ENCODE data around the gene ZNF700. TPM values are rescaled to one million over a fixed set of nuclear protein-coding genes. Genes with fewer than 3 reads are reported as not detected.

ZNF700 gene
- total RNA-seq, 1 donor = 9.4 TPM

- no peak overlapping the region for H3K4me3 ChIP-seq (ENCODE audit: insufficient read depth, low read length)
Observed at GRCh38 chr19:11950312-11950711, 25.4 kb downstream of the ZNF700 start.

GRCh38 chr19:11963566-11964355 lies 38.9 kb downstream of the ZNF700 start:
- no peaks in the 10 kb centered on the region for H3K36me3 ChIP-seq (ENCODE audit: insufficient read depth, low read length)
- no peak overlapping the region for H2AFZ ChIP-seq (ENCODE audit: low read length)
- H3K79me2 ChIP-seq (ENCODE audit: insufficient read depth, low read length) = no peaks in the 10 kb centered on the region
- peak; percentile 84 for DNase-seq (ENCODE audit: insufficient read length, low spot score, missing footprints)
- H3K4me1 ChIP-seq (ENCODE audit: insufficient read depth, low read length) = peaks cover 8% of the 10 kb centered on the region
- H3K4me2 ChIP-seq (ENCODE audit: insufficient read depth, low read length) = peak overlapping the region; percentile 89
- H3K4me3 ChIP-seq (ENCODE audit: insufficient read depth, low read length) = peak overlapping the region; percentile 84
- no peaks in the 10 kb centered on the region for H4K20me1 ChIP-seq (ENCODE audit: insufficient read depth, low read length)
- TF ChIP-seq CTCF (IDR thresholded peaks at IDR 0.05; ENCODE audit: extremely low read depth, low read depth, low read length) = peak; percentile 75
- H3K27ac ChIP-seq (ENCODE audit: low read depth, low read length) = no peak overlapping the region
- no peaks in the 10 kb centered on the region for H3K9me3 ChIP-seq (ENCODE audit: low read depth, low read length)
- no peaks in the 10 kb centered on the region for H3K27me3 ChIP-seq (ENCODE audit: insufficient read depth, low read length)

More at GRCh38 chr19:11950312-11950711, 25.4 kb downstream of the ZNF700 start:
- peaks cover 40% of the 10 kb centered on the region for H3K36me3 ChIP-seq (ENCODE audit: insufficient read depth, low read length)
- peaks cover 11% of the 10 kb centered on the region for H3K79me2 ChIP-seq (ENCODE audit: insufficient read depth, low read length)
- no peaks in the 10 kb centered on the region for H4K20me1 ChIP-seq (ENCODE audit: insufficient read depth, low read length)
- DNase-seq (ENCODE audit: insufficient read length, low spot score, missing footprints) = no peak
- no peak overlapping the region for H3K4me2 ChIP-seq (ENCODE audit: insufficient read depth, low read length)
- H3K27me3 ChIP-seq (ENCODE audit: insufficient read depth, low read length) = no peaks in the 10 kb centered on the region
- no peaks in the 10 kb centered on the region for H3K4me1 ChIP-seq (ENCODE audit: insufficient read depth, low read length)
- peaks cover 61% of the 10 kb centered on the region for H3K9me3 ChIP-seq (ENCODE audit: low read depth, low read length)
- TF ChIP-seq CTCF (IDR thresholded peaks at IDR 0.05; ENCODE audit: extremely low read depth, low read depth, low read length) = no peak
- no peak overlapping the region for H2AFZ ChIP-seq (ENCODE audit: low read length)
- H3K27ac ChIP-seq (ENCODE audit: low read depth, low read length) = no peak overlapping the region

- H3K79me2 ChIP-seq (ENCODE audit: insufficient read depth, low read length) = no peaks in the 10 kb centered on the region
- DNase-seq (ENCODE audit: insufficient read length, low spot score, missing footprints) = no peak
- TF ChIP-seq CTCF (IDR thresholded peaks at IDR 0.05; ENCODE audit: extremely low read depth, low read depth, low read length) = peak; percentile 18
- peaks cover 8% of the 10 kb centered on the region for H3K4me1 ChIP-seq (ENCODE audit: insufficient read depth, low read length)
- no peaks in the 10 kb centered on the region for H4K20me1 ChIP-seq (ENCODE audit: insufficient read depth, low read length)
- H3K4me2 ChIP-seq (ENCODE audit: insufficient read depth, low read length) = peak overlapping the region; percentile 89
- peak overlapping the region; percentile 84 for H3K4me3 ChIP-seq (ENCODE audit: insufficient read depth, low read length)
- no peaks in the 10 kb centered on the region for H3K27me3 ChIP-seq (ENCODE audit: insufficient read depth, low read length)
- H3K27ac ChIP-seq (ENCODE audit: low read depth, low read length) = peak overlapping the region; percentile 66
- H2AFZ ChIP-seq (ENCODE audit: low read length) = peak overlapping the region; percentile 95
- H3K9me3 ChIP-seq (ENCODE audit: low read depth, low read length) = no peaks in the 10 kb centered on the region
- no peaks in the 10 kb centered on the region for H3K36me3 ChIP-seq (ENCODE audit: insufficient read depth, low read length)
Observed at GRCh38 chr19:11964496-11964857, 39.6 kb downstream of the ZNF700 start.

GRCh38 chr19:11964858-11965645 lies 40.1 kb downstream of the ZNF700 start, which contains the start of gene ZNF763:
TSS of gene ZNF763 (plus strand) at chr19:11965040. CDS start at chr19:11965209, 169 bp downstream.
- H3K79me2 ChIP-seq (ENCODE audit: insufficient read depth, low read length) = no peaks in the 10 kb centered on the region
- H3K4me3 ChIP-seq (ENCODE audit: insufficient read depth, low read length) = peak within 1 kb of the TSS; percentile 84
- DNase-seq (ENCODE audit: insufficient read length, low spot score, missing footprints) = peak; percentile 89
- H3K4me1 ChIP-seq (ENCODE audit: insufficient read depth, low read length) = peaks cover 8% of the 10 kb centered on the region
- no peak for TF ChIP-seq CTCF (IDR thresholded peaks at IDR 0.05; ENCODE audit: extremely low read depth, low read depth, low read length)
- no peaks in the 10 kb centered on the region for H4K20me1 ChIP-seq (ENCODE audit: insufficient read depth, low read length)
- H3K4me2 ChIP-seq (ENCODE audit: insufficient read depth, low read length) = peak within 1 kb of the TSS; percentile 89
- no peaks in the 10 kb centered on the region for H3K36me3 ChIP-seq (ENCODE audit: insufficient read depth, low read length)
- H3K27me3 ChIP-seq (ENCODE audit: insufficient read depth, low read length) = no peaks in the 10 kb centered on the region
- no peaks in the 10 kb centered on the region for H3K9me3 ChIP-seq (ENCODE audit: low read depth, low read length)
- H3K27ac ChIP-seq (ENCODE audit: low read depth, low read length) = peak within 1 kb of the TSS; percentile 66
- H2AFZ ChIP-seq (ENCODE audit: low read length) = peak within 1 kb of the TSS; percentile 95
